Immature natural killer cell (primary cell): ENCODE results near the gene TNFRSF11A. TPM values are rescaled to one million over a fixed set of nuclear protein-coding genes. Genes with fewer than 3 reads are reported as not detected.

Experiments used
- DNase-seq, 3 donors: peaks; one replicate each; pipeline ENCODE4 v3.0.0; 2022; ENCODE audit warnings: mixed read lengths in 1 of 3
- H3K27ac Mint-ChIP-seq, 6 donors: one replicate each; pipeline ENCODE4 v1.8.0; 2020; ENCODE audit warnings: mixed read lengths in 6 of 6, mild to moderate bottlenecking in 5 of 6, inconsistent platforms in 4 of 6, moderate library complexity in 3 of 6
- H3K27me3 Mint-ChIP-seq, 3 donors: one replicate each; pipeline ENCODE4 v1.8.0; 2020 to 2021; ENCODE audit warnings: low read depth in 3 of 3, mild to moderate bottlenecking in 3 of 3, mixed read lengths in 3 of 3, moderate library complexity in 3 of 3, inconsistent platforms in 1 of 3
- H3K36me3 Mint-ChIP-seq, 3 donors: one replicate each; pipeline ENCODE4 v1.8.0; 2020; ENCODE audit warnings: mixed read lengths in 3 of 3, inconsistent platforms in 2 of 3, mild to moderate bottlenecking in 2 of 3
- H3K4me1 Mint-ChIP-seq, 2 donors: one replicate each; pipeline ENCODE4 v1.8.0; 2020; ENCODE audit warnings: inconsistent platforms in 2 of 2, mild to moderate bottlenecking in 2 of 2, mixed read lengths in 2 of 2, moderate library complexity in 1 of 2
- H3K4me3 Mint-ChIP-seq, 5 donors: one replicate each; pipeline ENCODE4 v1.8.0; 2020; ENCODE audit warnings: mild to moderate bottlenecking in 5 of 5, mixed read lengths in 5 of 5, inconsistent platforms in 3 of 5, moderate library complexity in 3 of 5
- H3K9me3 Mint-ChIP-seq, 6 donors: one replicate each; pipeline ENCODE4 v1.8.0; 2020; ENCODE audit warnings: mild to moderate bottlenecking in 6 of 6, mixed read lengths in 6 of 6, inconsistent platforms in 4 of 6, moderate library complexity in 3 of 6
- polyA plus RNA-seq, 3 donors: library from polyadenylated mRNA; unstranded; fragments of 300-500 nt; fragmentation: Illumina TruSeq; gene quantifications; one replicate each; pipeline ENCODE4 v1.2.3, GENCODE V29; 2021

The TNFRSF11A gene
- polyA plus RNA-seq, 3 donors from 2014 or later, result 13.5 to 23.3 (median 16.8) TPM

DNA sequence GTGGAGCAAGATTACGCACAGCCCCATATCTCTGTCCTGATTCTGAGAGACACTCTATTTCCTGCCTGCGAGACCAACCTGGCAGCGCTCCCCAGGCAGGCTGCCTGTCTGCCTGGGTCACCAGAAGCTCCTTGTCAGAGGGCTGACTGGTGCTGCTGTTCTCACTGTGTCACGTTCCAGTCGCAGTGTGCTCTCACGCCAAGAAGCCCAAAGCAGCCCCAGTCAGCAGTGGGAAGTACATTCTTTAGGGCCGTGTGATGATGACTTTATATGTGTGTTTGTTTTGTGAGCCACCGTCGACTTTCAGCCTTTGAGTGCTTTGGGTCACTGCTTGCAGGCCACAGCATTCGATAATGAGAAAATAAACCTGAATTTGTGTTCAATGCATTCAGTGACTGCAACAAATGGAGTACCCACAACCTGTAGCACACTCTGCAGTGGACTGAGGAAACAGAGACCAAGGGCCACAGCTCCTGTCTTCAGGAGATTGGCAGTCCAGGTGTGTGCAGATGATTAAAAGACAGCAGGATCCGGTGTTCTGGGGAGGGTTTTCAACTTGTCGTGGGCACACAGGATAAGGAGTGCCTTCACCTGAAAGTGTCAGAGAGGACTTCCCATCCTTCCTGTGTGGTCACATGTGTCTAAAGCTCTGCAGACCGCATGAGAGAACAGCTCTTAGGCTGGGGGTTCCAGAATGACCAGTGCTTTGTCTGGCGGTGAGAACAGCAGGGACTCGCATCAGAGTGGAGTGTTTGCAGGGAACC lies 4.8 kb downstream of the TNFRSF11A start:
- H3K27me3 Mint-ChIP-seq, result peaks cover 15 to 37% (median 23%) of the 10 kb centered on the region in 3 donors
- H3K4me1 Mint-ChIP-seq, result peaks cover 63 to 80% of the 10 kb centered on the region in 2 donors
- no peaks in the 10 kb centered on the region for H3K9me3 Mint-ChIP-seq
- DNase-seq, result peak; percentile 58 to 67 (median 61)
- peak overlapping the region; percentile 74 to 80 (median 78) for H3K4me3 Mint-ChIP-seq
- H3K36me3 Mint-ChIP-seq, result no peaks in the 10 kb centered on the region
- H3K27ac Mint-ChIP-seq, result peak overlapping the region; percentile 75 to 94 (median 90)

DNA sequence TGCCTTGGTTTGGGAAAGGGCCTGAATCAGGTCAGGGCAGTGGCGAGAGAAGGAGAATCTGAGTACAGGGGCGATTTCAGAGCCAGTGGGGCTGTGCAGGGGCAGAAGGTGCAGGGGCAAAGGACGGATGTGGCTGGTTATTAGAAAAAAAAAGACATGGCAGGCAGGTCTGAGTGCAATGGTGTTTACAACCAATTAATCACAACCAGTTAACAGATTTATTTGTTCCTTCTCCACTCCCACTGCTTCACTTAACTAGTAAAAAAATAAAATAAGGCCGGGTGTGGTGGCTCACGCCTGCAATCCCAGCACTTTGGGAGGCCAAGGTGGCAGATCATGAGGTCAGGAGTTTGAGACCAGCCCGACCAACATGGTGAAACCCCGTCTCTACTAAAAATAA lies 5.5 kb downstream of the TNFRSF11A start:
- Mint-ChIP-seq H3K27ac (peak overlapping the region; percentile 75 to 94 (median 90)), H3K9me3 (no peaks in the 10 kb centered on the region), H3K27me3 (peaks cover 15 to 35% (median 21%) of the 10 kb centered on the region in 3 donors), H3K4me1 (peaks cover 63 to 80% of the 10 kb centered on the region in 2 donors), H3K36me3 (no peaks in the 10 kb centered on the region), H3K4me3 (peak overlapping the region; percentile 74 to 80 (median 78))
- no peak for DNase-seq

DNA sequence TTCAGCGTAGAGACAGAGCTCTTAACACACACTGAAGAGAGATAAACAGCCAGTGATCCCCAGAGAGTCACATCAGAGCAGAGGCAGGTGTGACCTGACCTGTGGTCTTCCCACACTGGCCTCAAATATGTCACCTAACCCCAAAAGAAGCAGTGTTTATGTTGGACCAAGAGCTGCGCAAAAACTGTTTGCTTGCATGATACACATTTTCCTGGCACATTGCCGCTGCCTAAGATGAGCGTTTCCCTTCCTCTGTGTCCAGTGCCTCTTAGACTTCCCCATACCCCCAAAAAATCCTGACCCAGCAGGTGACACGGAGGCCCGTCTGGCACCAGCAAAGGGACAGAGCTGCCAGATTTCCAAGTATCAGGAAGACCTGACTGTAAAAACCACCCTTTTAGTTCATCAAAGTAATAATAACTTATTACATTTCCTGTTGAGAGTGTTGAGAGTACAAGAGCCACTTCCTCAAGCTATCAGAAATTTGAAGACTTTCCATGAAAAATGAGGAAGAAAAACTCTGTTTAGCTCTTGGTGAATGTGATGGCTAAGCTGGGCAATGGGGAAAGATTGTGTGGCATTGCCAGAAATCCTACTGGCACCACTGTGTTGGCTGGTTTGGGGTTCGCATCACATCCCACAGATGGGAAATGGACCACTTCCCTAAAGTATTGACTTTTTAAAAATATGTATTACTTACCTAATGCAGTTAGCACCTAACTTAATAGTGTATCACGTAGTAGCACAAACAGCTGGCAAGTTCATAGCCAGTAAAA lies 6.7 kb downstream of the TNFRSF11A start:
- Mint-ChIP-seq H3K4me3 (peak overlapping the region; percentile 52 to 72 (median 66)), H3K9me3 (no peaks in the 10 kb centered on the region), H3K27ac (peak overlapping the region; percentile 71 to 91 (median 79)), H3K36me3 (peaks cover 0 to 3% (median 0%) of the 10 kb centered on the region in 3 donors), H3K4me1 (peaks cover 53 to 69% of the 10 kb centered on the region in 2 donors), H3K27me3 (peaks cover 11 to 26% (median 12%) of the 10 kb centered on the region in 3 donors)
- DNase-seq, result peak; percentile 64 to 67 (median 67)

DNA sequence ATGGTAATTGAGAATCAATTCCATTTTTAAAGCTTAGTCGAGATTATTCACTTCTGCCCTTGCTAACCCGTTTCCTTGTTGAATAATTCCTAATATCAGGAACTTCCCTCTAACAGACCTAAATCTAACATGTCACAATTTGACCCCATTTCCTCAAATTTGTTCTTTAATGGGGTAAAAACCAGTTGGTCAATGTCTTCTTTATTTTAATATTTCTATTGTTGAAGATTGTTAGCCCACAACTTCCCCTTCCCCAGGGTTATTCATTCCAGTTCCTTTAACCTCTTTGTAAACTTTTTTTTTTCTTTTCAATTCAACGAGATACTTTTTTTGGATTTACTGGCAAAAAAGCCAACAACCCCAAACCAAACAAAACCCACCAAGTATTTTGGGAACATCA lies 7.3 kb downstream of the TNFRSF11A start:
- Mint-ChIP-seq H3K4me1 (peaks cover 49 to 62% of the 10 kb centered on the region in 2 donors), H3K27ac (peak overlapping the region in 1 of 6 donors; percentile 91), H3K36me3 (peaks cover 0 to 5% (median 0%) of the 10 kb centered on the region in 3 donors), H3K4me3 (peak overlapping the region in 2 of 5 donors; percentile 5 to 21), H3K27me3 (peaks cover 10 to 23% (median 12%) of the 10 kb centered on the region in 3 donors), H3K9me3 (no peaks in the 10 kb centered on the region)
- no peak for DNase-seq

DNA sequence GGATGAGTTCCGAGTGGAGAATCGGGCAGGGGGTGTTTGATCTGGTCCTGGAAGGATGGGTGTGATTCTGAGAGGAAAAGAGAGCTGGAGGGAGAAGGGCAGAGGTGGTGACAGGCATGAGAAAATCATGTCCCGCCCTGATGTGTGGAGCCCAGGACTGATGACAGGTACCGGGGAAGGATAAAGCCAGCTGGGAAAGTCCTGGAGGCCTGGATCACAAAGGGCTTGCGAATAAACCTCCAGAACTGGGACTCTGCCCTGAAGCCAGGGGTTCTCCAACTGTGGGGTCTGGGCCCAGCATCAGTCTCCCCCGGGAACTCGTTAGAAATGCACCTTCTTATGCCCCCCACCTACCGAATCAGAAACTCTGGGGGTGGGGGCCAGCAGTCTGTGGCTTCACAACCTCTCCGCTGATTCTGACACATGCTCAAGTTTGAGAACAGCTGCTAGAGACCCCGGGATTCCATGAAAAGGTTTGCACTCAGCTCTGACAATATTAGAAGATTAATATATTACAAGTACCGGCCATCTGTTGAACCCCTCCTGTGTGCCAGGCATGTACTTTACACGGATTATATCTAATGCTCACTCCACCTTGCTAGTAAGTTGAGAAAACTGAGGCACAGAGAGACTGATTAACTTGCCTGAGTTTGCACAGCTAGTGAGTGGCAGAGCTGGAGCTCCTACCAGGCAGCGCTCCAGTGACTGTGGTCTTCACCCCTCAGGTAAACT lies 8.0 kb downstream of the TNFRSF11A start:
- Mint-ChIP-seq H3K27ac (peak overlapping the region in 1 of 6 donors; percentile 22), H3K9me3 (no peaks in the 10 kb centered on the region), H3K4me1 (peaks cover 43 to 55% of the 10 kb centered on the region in 2 donors), H3K4me3 (no peak overlapping the region), H3K36me3 (peaks cover 0 to 8% (median 0%) of the 10 kb centered on the region in 3 donors), H3K27me3 (peaks cover 10 to 22% (median 12%) of the 10 kb centered on the region in 3 donors)
- DNase-seq, result no peak

DNA sequence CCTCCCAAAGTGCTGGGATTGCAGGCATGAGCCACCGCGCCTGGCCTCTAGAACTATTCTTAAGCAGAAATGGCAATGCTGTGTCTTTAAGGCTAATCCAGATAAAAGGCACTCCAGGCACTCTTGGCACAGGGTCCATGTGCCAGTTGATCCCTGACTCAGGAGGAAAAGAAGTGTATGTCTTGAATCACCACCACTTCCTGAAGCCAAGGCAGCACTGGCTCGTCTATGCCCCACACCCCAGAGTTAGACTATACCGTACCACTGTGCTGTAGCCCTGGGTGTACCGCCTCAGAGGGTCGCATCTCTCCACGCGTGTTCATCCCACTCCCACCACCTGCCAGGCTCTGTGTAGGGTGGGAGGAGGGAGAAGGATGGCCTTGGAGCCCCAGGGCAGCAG lies 9.0 kb downstream of the TNFRSF11A start:
- Mint-ChIP-seq H3K4me1 (peaks cover 35 to 48% of the 10 kb centered on the region in 2 donors), H3K36me3 (peaks cover 0 to 8% (median 0%) of the 10 kb centered on the region in 3 donors), H3K27ac (peak overlapping the region in 1 of 6 donors; percentile 9), H3K27me3 (peaks cover 8 to 24% (median 12%) of the 10 kb centered on the region in 3 donors), H3K9me3 (no peaks in the 10 kb centered on the region), H3K4me3 (no peak overlapping the region)
- DNase-seq, result no peak

DNA sequence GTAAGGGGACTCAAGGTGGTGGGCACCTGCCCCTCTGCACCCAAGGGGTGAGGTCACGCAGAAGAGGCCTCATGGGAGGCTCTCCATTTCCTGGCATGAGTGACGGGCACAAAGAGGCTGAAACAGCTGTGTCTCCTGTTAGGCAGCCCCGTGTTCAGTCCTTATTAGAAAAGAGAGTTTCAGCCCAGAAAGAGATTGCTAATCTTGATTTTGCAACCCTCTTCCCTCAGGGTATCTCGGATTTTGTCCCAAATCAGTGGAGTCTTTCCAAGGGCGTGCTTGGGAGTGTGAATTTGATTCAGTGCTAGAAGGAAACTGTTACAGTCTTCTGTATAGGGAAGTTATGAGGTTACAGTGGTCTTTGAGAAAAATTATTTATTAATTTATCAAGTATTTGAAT lies 10.4 kb downstream of the TNFRSF11A start:
- no peak overlapping the region for H3K4me3 Mint-ChIP-seq
- H3K27me3 Mint-ChIP-seq, result peaks cover 3 to 14% (median 4%) of the 10 kb centered on the region in 3 donors
- no peak overlapping the region for H3K27ac Mint-ChIP-seq
- H3K9me3 Mint-ChIP-seq, result no peaks in the 10 kb centered on the region
- DNase-seq, result no peak
- H3K36me3 Mint-ChIP-seq, result peaks cover 0 to 8% (median 0%) of the 10 kb centered on the region in 3 donors
- H3K4me1 Mint-ChIP-seq, result peaks cover 22 to 41% of the 10 kb centered on the region in 2 donors

DNA sequence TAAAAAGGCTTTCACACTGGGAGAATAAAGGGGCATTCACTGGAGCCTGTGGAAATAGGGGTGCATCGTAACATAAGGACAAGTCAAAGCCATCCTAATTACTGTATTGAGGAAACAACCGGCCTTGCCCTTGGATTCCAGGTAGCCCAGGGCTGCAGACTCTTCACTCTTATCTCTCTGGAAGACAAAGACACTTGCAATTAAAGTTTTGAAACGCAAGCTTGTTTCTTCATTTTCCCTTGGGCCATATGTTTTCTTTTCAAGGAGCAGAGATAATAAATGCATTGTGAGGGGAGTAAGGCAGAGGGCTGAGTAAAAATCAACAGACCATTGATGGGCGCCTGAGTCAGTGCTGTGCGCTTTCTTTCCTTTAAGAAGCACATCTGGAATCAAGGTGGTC lies 11.5 kb downstream of the TNFRSF11A start:
- Mint-ChIP-seq H3K4me1 (peaks cover 13 to 29% of the 10 kb centered on the region in 2 donors), H3K36me3 (peaks cover 0 to 8% (median 0%) of the 10 kb centered on the region in 3 donors), H3K27ac (no peak overlapping the region), H3K9me3 (no peaks in the 10 kb centered on the region), H3K4me3 (no peak overlapping the region), H3K27me3 (peaks cover 2 to 5% (median 2%) of the 10 kb centered on the region in 3 donors)
- DNase-seq, result no peak

DNA sequence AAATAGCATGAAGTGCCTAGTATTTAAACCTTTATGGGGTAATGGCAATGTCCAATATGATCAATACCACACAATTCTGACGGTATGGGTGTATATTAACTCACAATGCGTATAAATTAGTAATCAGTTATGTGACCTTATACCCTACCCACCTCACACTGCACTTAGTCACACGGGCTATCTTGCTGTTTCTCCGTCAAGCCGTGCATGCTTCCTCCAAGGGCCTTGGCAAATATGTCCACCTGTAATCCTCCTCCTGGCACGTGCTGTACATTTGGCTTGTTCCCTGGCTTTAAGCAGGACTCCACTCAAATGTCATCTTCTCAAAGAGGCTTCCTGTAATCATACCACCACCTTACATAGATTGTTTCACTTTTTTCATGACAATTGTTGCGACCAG lies 12.2 kb downstream of the TNFRSF11A start:
- DNase-seq, result no peak
- H3K27me3 Mint-ChIP-seq, result peaks cover 2 to 5% (median 2%) of the 10 kb centered on the region in 3 donors
- H3K4me1 Mint-ChIP-seq, result peaks cover 6 to 22% of the 10 kb centered on the region in 2 donors
- no peak overlapping the region for H3K4me3 Mint-ChIP-seq
- H3K9me3 Mint-ChIP-seq, result no peaks in the 10 kb centered on the region
- no peak overlapping the region for H3K27ac Mint-ChIP-seq
- peaks cover 0 to 8% (median 0%) of the 10 kb centered on the region in 3 donors for H3K36me3 Mint-ChIP-seq

DNA sequence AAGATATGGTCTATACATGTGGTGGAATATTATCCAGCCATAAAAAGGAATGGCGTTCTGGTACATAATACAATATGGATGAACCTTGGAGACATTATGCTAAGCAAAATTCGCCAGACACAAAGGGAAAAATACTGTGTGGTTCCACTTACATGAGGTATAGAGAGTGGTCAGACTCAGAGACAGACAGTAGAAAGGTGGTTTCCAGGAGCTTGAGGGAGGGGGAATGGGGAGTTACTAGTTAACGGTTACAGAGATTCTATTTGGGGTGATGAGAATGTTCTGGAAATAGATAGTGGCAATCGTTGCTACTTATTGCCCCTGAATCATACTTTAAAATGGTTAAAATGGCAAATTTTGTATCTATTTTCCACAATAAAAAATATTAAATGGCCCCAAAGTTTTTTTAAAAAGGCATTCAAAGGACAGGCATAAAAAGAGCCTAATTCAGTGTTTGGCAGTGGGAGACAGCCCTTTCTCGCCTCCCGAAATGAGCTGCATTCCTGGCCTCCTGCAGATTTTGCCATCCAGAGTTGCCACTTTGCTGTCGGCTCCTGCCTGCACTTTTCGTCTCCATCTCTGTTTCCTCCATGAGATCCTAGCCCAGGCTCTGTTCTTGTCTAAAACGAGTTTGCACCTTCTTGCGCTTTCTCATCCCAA lies 13.5 kb downstream of the TNFRSF11A start:
- peaks cover 0 to 8% (median 0%) of the 10 kb centered on the region in 3 donors for H3K36me3 Mint-ChIP-seq
- no peak overlapping the region for H3K4me3 Mint-ChIP-seq
- DNase-seq, result no peak
- no peaks in the 10 kb centered on the region for H3K9me3 Mint-ChIP-seq
- H3K27ac Mint-ChIP-seq, result no peak overlapping the region
- peaks cover 0 to 10% of the 10 kb centered on the region in 2 donors for H3K4me1 Mint-ChIP-seq
- peaks cover 2 to 5% (median 2%) of the 10 kb centered on the region in 3 donors for H3K27me3 Mint-ChIP-seq

DNA sequence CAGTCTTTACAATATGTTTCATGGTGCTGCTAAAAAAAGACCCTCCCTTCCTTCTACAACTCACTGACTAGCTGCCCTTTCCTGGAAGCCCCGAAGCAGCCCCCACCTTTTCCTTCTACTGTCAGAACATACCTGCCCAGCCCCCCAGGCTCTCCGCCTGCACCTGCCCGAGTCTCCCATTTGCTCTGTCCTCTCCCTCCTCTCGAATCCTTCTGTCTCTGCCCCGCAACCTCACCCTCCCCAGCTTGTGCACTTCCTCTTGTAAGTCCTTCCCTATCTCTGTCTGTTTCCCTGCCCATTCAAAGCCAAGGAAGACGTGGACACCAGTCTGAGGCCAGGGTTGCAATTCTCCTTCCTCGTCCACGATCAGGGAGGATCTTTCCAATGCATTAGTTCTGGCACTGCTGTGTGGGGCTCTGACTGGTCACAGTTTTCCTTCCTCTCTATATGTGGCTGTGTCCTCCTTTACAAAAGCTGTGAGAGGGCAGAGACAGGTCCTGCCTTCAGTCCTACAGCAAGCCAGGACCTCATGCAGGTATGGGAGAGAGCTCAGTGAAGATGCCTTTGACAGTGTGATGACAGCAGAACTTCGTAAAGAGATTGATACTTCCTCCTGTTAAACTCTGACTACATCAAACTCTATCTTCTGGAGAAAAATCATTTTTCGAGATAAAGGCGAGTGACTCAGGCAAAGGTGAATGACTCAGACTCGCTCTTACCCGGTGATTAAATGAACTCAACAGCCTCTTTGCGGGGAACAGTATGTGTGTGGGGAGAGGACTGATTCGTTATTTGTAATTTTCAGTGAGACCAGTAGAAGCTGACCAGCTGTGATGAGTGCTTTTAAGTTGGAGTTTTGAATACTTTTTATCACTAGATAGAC lies 14.2 kb downstream of the TNFRSF11A start:
- H3K36me3 Mint-ChIP-seq, result peaks cover 0 to 8% (median 0%) of the 10 kb centered on the region in 3 donors
- H3K4me3 Mint-ChIP-seq, result no peak overlapping the region
- H3K27ac Mint-ChIP-seq, result no peak overlapping the region
- DNase-seq, result no peak
- H3K4me1 Mint-ChIP-seq, result peaks cover 0 to 9% of the 10 kb centered on the region in 2 donors
- no peaks in the 10 kb centered on the region for H3K9me3 Mint-ChIP-seq
- H3K27me3 Mint-ChIP-seq, result peaks cover 2 to 5% (median 2%) of the 10 kb centered on the region in 3 donors

DNA sequence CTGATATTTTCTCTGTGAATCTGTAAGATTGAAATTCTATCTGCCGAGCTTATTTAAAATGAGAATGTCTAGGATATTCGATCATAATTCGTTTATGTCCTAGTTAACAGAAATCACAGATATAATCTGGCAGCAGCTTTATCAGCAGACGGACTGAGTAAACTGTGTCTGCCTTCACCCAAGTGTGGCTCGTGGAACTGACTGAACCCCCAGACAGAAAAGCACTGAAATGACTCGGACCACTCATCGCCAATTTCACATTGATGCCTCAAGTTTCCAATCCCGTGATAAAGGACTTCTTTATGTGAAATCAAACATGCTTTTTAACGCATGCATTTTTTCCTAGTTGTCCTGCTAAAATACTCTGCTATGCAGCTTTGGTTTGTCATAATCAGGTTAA lies 15.9 kb downstream of the TNFRSF11A start:
- H3K4me1 Mint-ChIP-seq, result peaks cover 0 to 9% of the 10 kb centered on the region in 2 donors
- H3K36me3 Mint-ChIP-seq, result peaks cover 0 to 8% (median 0%) of the 10 kb centered on the region in 3 donors
- H3K27me3 Mint-ChIP-seq, result peaks cover 0 to 9% (median 2%) of the 10 kb centered on the region in 3 donors
- no peak overlapping the region for H3K4me3 Mint-ChIP-seq
- no peak for DNase-seq
- peak overlapping the region in 1 of 6 donors; percentile 15 for H3K27ac Mint-ChIP-seq
- H3K9me3 Mint-ChIP-seq, result no peaks in the 10 kb centered on the region
